ENCODE results near the gene GSTO1. TPM values are rescaled to one million over a fixed set of nuclear protein-coding genes. Genes with fewer than 3 reads are reported as not detected.

GSTO1 gene
- total RNA-seq, 1 donor from 2014 or later = 106 TPM

DNA sequence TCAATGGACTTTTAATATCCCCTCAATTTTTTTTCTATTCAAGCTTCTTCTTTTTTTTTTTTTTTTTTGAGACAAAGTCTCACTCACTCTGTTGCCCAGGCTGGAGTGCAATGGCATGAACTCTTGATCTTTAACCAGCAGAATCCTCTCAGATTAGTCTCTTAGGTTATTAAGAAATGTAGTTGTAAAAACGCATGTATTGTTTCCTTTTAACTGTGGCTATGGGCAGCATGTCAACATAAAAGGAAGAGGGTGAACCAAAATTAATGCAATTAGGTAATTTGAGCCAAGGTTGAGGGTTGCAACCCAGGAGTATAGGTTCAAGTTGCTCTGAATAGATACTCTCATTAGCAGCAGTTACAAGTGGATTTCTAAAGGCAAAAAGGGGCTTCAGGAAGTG lies 4.3 kb upstream of the GSTO1 start:
- DNase-seq (ENCODE audit: low spot score) = no peak

- DNase-seq (ENCODE audit: low spot score) = no peak
These were observed 3.2 kb upstream of the GSTO1 start for GRCh38 chr10:104251443-104251842.

DNA sequence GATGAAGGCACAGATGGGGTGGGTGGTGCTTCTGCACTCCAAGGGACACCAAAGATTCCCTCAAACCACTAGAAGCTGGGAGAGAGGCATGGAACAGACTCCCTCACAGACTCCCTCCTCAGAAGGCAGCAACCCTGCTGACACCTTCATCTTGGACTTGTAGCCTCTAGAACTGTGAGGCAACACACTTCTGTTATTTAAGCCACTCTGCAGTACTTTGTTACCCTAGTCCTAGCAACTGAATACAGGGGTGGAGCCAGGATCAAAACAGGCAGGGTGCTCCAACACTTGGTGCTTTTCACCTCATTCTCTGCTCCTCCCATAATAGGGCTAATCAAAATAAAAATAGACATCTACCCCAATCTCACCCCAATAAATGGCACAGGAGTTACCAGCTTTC lies 2.3 kb upstream of the GSTO1 start:
- DNase-seq (ENCODE audit: low spot score) = no peak

DNA sequence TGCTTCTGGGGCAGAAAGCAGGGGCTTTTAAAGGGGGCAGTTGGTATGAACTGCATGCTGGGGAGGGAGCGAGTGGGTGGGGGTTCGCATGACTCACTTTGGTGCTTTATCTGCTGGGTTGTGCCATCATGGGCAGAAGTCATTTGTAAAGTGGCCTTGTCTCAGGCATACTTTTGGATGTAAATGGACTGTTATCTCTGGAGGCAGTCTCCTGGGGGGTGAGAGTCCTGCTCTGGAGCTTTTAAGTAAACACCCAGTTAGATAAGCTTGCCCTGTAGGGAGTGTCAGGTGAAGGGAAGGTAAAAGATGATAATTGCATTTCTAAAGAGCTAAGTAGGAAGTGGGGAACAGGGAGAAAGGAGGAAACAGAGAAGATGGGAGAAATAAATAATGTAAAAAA lies 1.6 kb upstream of the GSTO1 start:
- no peak for DNase-seq (ENCODE audit: low spot score)

DNA sequence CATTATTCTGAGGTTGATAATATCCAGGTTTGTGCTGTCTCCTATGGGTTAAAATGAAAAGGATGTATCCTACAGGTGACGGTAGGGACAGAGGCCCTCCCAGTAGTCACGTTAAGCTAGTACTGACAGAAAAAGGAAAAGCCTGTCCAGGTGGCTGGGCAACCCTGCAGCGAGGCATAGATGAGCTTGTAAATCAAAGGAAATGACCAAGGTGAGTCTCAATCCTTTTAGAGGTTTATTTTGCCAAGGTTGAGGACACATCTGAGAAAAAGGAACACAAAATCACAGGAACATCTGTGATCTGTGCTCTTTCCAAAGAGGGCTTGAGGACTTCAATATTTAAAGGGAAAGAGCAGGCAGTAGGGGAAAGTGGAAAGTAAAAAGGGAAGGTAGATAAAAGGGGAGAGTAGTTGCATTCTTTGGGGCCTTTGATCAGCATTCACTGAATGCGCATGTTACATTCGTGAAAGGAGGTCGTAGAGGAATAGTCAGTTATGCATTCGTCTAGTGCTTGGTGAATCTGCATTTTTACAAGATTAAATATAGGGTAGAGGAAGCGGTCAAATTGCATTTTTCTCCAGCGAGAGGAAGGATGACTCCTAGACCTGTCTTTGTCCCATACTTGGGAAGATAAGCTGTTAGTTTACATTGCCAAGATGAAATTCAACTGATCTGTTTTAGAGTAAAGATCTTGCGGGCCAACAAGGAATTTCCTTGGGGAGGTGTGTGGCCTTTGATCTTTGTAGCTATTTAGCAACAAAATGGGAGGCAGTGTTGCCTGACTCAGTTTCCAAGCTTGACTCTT lies 884 bp upstream of the GSTO1 start:
- no peak for DNase-seq (ENCODE audit: low spot score)

GRCh38 chr10:104255311-104255981 lies 754 bp downstream of the GSTO1 start:
- no peak for DNase-seq (ENCODE audit: low spot score)

GRCh38 chr10:104256335-104256961 lies 1.8 kb downstream of the GSTO1 start:
- no peak for DNase-seq (ENCODE audit: low spot score)

DNA sequence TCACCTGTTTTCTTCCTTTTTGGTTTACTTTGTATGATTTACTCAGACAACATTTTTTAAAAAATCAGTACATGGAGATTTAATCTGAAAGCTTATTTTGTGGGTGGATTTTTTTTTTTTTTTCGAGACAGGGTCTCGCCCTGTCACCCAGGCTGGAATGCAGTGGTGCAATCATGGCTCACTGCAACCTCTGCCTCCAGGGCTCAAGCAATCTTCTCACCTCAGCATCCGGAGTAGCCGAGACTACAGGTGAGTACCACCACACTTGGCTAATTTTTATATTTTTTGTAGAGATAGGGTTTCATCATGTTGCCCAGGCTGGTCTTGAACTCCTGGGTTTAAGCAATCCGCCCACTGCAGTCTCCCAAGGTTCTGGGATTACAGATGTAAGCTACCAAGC lies 2.5 kb downstream of the GSTO1 start:
- no peak for DNase-seq (ENCODE audit: low spot score)

DNA sequence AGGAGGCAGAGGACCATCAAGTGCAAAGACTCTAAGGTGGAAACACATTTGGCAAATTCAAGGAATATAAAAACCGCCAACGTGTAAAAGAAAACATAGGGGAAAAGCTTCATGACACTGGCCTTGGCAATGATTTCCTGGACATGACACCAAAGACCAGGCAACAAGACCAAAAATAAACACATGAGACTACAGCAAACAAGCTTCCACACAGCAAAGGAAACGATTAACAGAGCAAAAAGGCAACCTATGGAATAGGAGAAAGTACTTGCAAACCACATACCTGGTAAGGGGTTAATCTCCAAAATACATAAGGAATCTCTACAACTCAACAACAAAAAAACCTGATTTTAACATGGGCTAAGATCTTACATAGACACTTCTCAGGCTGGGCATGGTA lies 3.5 kb downstream of the GSTO1 start:
- no peak for DNase-seq (ENCODE audit: low spot score)

GRCh38 chr10:104259456-104259855 lies 4.8 kb downstream of the GSTO1 start:
- DNase-seq (ENCODE audit: low spot score) = no peak

- DNase-seq (ENCODE audit: low spot score) = no peak
These were observed 5.5 kb downstream of the GSTO1 start for GRCh38 chr10:104259999-104260774.

DNA sequence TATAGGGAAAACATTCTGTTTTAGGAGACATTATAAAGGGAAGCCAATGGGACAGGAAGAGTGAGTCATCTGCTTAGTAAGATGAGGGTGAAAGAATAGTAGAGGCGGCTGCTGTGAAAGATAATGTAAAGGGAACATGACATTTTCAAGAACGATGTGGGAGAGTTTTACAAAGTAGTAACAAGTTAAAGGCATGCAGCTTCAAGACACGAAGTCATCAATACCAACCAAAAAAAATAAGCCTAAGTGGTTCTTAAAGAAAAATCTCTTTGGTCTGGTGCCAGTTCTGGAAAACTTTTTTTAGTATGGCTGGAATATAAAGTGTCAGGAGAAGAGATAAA lies 6.1 kb downstream of the GSTO1 start:
- no peak for DNase-seq (ENCODE audit: low spot score)

DNA sequence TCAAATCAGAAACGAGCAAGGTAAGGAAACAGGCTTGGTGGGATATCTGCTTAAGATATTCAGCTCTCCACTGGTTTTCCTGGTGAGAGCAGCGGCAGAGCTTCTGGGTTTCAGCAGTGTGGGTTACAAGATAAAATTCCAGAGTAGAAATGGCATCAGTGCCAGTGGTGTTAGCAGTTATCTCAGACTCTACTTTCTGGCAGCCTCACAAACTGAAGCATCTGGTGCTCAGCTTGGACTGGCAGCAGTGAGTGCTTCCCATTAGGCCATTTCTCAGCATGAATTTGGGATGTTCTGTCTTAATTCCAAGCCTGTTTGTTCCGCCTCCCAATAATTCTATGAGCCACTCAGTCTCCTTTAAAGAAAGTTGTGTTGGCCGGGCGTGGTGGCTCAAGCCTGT lies 7.4 kb downstream of the GSTO1 start:
- DNase-seq (ENCODE audit: low spot score) = no peak

DNA sequence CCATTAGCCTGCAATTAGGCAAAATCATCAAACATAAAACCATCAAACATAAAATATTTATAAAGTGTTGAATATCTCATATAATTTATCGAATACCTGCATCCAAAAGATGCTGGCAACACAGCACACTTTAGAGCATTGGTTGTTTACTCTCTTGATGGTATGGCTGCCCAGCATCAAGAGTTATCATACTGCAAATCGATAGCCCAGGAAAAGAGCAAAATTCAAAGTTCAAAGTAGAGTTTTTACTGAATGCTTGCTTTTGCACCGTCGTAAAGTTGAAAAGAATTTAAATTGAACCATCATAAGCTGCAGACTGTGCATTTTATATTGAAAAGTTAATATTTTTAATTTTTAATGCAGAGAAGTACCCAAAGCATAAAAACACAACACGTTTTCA lies 10.1 kb downstream of the GSTO1 start:
- no peak for DNase-seq (ENCODE audit: low spot score)

DNA sequence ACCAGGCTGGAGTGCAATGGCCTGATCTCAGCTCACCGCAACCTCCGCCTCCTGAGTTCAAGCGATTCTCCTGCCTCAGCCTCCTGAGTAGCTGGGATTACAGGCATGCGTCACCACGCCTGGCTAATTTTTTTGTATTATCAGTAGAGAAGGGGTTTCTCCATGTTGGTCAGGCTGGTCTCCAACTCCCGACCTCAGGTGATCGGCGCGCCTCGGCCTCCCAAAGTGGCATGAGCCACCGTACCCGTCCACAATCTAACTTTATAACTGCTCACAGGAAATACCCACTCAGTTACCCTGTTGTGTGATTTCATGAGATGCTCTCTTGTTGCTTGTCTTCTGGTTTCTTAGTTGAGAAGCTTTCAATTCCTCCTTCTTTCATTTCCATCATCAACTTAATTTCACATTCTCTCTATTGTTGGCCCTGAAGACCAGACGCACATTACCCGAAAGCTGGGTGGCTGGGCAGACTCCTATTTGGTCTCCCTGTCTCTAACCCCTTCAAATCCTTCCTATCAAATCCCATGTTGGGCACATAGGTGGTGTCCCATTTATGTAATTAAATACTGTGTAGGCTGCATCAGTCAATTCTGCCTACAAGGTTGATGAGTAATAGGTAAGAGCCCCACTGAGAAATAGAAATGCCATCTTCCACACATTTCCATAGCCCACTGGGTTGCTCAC lies 13.2 kb downstream of the GSTO1 start:
- DNase-seq (ENCODE audit: low spot score) = no peak

DNA sequence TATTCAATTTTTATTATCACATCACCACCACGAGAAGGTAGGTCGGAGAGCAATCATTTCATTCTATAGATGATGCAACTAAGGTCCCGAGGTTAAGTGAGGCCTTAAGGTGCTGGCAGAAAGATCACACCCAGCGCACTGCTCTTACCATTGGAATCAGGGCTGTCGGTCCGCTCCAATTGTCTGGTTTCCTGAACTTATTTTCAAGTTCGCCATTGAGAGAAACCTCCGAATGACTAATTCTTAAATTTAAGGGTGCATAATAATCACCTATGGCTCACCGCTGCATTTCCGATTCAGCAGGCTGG lies 13.7 kb downstream of the GSTO1 start:
- no peak for DNase-seq (ENCODE audit: low spot score)

GRCh38 chr10:104268713-104269645 lies 14.3 kb downstream of the GSTO1 start, which contains the start of gene GSTO2:
TSS of gene GSTO2 (plus strand) at chr10:104269184. CDS start at chr10:104274916, 5,732 bp downstream.
- peak; percentile 99 for DNase-seq (ENCODE audit: low spot score)

DNA sequence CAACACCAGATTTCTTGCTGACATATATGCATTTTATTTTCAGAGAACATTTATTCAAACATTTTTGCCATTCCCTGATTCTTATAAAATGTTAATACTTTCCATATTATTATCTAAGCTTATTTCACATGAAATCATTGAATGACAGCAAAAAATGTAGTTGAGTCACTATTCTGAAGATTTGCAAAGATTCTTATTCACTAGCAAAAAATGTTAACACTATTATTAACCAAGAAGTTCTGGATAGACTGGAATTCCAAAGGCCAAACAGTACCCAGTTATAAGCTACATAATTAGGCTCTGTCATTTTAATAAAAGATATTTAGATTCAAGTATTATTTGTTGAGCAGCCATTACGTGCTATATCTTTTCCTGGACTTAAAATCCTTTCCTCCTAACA lies 18.6 kb downstream of the GSTO1 start:
- no peak for DNase-seq (ENCODE audit: low spot score)

GRCh38 chr10:104273899-104274575 lies 19.3 kb downstream of the GSTO1 start:
- DNase-seq (ENCODE audit: low spot score) = no peak
